Activated CD4-positive, alpha-beta T cell treated with anti-CD3 and anti-CD28 coated beads, Interleukin-2, amount 50 U/mL, for 4 hours (primary cell): ENCODE measurements around the gene CAPZB.
"Not testable (repeated sequence)": the region's sequence is repeated elsewhere in the genome, so short reads cannot be mapped to it uniquely, and the experiment has no call there.

ENCODE experiments used
- DNase-seq, 2 experiments: peaks; one replicate each; pipeline ENCODE4 v3.0.0-alpha.2; 2020

Gene CAPZB

DNA sequence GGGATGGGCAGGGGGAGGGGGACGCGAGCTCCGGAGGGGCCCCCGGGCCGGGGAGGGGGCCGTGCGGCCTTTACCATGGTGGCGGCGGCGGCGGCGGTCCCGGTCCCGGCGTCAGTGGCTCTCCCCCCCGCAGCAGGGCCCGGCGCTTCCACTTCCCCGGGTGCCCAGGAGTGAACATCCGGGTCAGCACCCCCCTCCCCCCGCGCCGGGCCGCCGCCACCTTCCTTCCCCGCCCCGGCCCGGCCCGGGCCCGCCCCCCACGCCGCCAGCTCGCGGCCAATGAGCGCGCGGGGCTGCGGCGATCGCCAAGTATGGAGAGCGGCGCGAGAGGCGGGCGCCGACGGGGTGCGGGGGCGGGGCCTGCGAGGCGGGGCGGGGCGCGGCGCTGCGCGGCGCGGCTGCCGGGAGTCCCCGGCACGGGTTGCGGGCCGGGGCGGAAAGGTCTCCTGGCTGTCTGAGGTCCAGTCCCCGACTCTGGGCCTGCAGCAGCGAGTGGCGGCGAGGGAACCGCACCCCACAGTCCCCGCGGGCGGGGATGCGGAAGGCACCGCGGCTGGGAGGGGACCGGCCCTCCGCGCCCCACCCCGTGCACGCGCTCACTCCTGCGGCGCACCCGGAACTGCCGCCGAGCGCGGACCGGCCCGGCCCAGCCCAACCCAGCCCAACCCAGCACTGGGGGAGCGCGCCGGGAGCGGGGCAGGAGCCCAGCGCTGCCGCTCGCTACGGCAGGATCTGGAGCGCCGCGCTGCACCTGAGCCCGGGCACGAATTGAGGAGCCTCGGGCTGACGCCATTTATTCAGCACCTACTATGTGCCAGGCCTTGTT is at the start of gene CAPZB:
Gene CAPZB, minus strand, starts transcription at position 178 of the 826 bp plus-strand sequence. Its CDS starts 101 bp downstream, at position 77.
- peak; percentile 91 to 94 for DNase-seq

DNA sequence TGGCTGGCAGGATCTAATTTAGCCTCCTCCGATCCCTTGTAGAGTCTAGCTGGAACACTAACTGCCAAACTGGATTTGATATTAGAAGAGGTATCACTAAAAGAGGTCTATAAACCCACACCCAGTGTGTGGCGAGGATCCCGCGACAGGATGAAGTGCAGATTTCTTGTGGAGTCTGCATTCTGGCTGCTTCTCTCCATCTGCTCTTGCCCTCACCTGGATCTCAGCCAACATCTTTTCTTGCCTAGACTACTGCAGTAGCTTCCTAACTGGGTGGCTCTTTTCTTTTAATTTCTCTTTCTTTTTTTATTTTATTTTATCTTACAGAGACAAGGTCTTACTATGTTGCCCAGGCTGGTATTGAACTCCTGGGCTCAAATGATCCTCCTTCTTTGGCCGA is 48.9 kb upstream of the CAPZB start:
- no peak for DNase-seq

DNA sequence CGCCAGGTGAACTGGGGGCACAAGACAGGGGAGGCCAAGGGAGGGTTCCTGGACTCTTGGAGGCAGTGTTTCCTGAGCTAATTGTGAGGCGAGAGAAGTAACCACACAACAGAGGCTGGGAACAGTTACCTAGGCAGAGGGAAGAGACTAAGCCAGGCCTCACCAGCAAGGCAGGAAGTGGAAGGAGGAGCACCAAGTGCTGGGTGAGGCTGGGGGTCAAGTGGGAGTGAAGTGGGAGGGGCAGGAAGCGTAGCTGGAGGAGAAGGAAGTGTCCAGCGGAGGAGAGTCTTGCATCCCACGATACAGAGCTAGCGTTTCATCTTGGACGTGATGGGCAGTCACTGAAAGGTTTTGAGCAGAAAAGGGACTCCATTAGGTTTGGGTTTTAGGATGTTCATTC is 48.3 kb upstream of the CAPZB start:
- no peak for DNase-seq

DNA sequence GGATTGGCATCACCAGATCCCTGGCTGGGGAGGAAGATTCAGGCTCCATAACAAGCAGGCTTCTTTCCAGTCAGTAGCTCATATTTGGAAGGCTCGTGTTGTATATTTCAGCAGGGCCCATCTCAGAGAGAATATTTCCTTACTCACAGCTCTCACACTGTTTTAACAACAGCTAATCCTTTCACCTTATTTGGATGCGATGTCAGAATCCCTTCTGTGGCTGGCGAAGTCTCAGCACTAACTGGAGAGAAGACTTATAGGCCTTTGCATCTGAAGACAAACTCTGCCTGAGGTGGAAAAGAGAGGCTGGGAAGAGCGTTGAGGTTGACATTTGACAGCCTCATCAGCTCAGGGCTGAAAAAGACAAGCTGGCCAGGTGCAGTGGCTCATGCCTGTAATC is 47.2 kb upstream of the CAPZB start:
- no peak for DNase-seq

DNA sequence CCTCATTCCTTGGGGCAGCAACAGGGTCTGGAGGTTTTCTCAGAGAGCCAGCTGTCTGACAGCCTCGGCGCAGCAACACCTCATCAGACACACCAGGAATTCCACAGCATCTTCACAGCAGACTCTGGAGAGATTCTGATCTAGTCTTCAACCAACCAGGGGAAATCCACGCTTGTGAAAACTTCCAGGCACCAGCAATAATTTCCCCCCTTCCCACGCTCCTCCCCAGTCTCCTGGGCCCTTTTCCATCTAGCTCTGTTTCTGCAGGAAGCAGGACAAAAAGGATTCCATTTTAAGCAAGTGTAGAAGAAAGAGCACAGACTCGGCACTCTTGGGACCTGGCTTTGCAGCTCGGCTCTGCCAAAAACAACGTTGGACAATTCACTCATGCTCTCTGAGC is 44.3 kb upstream of the CAPZB start:
- no peak for DNase-seq

DNA sequence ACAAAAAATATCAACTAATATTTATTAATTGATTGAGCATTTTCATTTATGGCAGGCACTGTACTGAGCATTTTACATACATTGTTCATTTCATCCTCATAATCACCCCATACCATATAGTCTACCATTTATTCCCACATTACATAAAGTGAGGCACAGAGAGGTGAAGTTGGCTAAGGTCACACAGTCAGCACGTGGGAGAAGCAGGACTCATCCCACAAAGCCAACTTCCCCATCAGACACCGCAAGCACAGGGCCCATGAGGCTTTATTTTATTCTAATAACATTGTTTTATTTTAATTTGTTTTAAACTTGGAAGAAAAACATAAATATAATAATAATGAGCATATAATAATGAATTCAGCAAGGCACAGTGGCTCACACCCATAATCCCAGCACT is 43.1 kb upstream of the CAPZB start:
- DNase-seq = no peak

DNA sequence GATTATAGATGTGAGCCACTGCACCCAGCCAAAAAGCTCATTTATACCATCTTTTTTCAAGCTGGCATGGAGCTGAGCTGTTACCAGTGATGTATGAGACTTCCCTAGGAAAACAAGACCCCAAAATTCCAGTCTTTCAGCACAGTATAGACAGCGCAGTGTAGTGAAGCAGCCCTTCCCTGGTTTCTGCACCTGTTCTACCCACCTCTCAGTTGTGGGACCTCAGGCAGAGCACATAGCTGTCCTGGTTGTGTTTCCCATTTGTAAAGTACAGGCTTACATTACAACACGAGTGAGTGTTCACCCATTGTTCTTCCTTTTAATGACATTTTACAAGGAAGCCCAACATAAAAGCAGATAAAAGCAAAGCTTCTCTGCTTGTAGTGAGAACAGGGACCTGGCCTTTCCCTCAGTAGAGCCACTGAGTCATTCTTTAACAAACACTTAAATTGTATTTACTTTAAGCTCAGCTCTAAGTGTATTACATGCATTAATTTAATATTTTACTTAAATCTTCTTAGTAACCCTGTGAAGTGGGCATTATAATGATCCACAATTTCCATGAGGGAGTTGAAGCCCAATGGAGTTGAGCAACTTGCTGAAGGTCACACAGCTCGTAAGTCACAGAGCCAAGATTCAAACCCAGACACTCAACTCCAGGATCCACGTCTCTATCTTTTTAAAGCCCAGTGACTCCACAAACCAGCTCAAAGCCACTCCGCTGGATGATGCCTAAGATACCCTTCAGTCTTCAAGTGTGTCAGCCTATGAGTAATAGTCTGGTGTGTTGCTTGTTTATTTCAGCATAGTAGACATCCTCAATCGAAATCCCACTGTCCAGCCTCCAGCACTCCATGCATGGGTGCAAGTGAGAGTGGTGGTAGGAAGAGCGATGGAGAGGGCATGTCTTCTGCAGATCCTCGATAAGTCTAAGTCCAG is 40.5 kb upstream of the CAPZB start:
- no peak for DNase-seq

DNA sequence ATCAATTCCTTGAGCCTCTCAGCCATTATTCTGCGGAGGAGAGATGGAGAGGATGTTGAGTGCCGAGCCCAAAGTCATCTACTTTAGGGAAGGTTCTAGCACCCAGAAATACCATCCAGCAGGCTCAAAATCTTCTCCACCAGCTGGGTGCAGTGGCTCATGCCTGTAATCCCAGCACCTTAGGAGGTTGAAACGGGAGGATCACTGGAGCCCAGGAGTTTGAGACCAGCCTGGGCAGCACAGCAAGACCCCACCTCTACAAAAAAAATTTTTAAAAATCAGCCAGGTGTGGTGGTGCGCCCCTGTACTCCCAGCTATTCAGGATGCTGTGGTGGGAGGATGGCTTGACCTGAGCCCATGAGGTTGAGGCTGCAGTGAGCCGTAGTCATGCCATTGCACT is 39.5 kb upstream of the CAPZB start:
- no peak for DNase-seq

DNA sequence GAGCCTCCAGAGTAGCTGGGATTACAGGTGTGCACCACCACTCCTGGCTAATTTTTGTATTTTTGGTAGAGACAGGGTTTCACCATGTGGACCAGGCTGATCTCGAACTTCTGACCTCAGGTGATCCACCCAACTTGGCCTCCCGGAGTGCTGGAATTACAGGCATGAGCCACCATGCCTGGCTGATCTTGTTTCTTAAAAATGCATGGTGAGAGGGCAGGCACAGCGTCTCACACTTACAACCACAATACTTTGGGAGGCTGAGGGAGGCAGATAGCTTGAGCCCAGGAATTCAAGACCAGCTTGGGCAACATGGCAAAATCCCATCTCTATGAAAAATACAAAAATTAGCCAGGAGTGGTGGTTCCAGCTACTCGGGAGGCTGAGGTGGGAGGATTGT is 37.2 kb upstream of the CAPZB start:
- not testable (repeated sequence) for DNase-seq

DNA sequence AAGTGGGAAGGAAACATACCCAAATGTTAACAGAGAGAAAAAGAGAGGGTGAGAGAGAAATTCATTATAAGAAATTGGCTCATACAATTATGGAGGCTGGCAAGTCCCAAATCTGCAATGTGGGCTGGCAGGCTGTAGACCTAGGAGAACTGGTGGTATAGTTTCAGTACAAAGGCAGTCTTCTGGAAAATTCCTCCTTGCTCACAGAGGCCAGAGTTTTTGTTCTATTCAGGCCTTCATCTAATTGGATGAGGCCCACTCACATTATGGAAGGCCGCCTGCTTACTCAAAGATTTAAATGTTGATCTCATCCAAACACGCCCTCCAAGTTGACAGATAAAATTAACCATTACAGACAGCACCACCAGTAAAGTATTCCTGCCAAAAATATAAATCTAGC is 36.1 kb upstream of the CAPZB start:
- no peak for DNase-seq

DNA sequence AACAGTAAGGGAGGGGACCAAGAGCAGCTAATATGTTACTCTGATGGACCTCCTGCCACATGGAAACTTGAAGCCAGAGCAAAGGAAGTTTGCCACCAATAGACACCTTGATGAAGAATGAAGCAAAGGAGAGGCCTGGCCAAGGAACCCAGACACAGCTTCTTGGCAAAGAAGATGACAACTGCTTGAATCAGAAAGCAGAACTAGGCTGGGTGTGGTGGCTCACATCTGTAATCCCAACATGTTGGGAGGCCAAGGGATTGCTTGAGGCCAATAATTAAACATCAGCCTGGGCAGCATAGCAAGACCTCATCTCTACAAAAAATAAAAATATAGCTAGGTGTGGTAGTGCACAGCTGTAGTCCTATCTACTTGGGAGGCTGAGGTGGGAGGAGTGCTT is 31.7 kb upstream of the CAPZB start:
- DNase-seq = no peak

DNA sequence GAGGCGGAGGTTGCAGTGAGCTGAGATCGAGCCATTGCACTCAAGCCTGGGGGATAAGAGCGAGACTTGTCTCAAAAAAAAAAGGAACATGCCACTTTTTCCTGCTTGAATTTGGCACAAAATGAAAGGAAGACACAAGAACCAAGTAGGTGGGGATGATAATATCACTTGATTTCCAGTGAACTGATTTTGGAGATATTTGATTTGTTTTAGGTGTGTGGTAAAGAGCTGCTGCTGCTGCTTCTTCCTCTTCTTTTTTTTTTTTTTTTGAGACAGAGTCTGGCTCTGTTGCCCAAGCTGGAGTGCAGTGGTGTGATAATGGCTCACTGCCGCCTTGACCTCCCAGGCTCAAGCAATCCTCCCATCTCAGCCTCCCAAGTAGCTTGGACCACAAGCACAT is 29.9 kb upstream of the CAPZB start:
- no peak for DNase-seq

DNA sequence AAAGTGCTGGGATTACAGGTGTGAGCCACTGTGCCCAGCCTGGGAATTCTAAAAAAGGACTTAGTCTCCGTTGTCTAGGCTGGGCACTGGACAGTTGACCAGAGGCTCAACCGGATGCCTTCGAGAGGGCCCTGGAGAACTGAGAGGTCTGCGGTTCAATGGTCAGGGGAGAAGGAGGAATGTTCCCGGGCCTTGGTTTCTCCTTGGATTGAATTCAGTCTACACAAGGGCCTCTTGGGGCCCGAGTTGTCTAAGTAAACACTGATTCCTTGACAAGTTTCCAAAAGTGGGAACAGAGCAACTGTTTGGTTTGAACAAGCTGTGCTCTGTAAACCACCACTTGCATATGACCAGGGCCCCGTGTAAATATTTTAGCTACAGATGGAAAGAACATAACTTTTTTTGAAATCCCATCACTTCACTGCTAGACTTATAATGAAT is 29.1 kb upstream of the CAPZB start:
- no peak for DNase-seq

DNA sequence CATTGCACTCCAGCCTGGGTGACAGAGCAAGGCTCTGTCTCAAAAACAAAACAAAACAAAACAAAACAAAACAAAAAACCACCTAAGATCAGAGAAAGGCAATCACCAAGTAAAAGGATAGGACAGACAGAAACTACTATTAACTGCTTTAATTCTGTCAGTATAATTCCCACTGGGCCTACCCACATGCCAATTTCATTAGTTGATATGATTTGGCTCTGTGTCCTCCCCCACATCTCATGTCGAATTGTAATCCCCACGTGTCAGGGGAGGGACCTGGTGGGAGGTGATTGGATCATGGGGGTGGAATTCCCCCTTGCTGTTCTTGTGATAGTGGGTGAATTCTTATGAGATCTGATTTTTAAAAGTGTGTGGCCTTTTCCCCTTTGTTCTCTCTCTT is 27.2 kb upstream of the CAPZB start:
- no peak for DNase-seq

DNA sequence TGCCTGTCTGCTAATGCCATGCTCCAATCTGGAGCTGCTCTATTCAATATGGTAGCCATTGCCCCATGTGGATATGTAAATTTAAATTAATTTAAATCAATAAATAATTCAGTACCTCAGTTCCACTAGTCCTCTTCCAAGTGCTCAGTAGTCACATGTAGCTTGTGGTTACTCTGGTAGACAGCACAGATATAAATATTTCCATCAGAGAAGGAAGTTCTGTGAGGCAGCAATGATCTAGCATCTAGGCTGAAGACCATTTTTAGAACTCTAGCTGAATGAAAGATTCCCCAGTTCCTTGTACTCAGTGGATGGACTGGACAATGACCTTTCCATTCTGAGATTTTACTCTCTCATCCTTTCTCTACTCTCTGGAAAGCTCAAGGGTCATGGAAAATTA is 25.8 kb upstream of the CAPZB start:
- no peak for DNase-seq

DNA sequence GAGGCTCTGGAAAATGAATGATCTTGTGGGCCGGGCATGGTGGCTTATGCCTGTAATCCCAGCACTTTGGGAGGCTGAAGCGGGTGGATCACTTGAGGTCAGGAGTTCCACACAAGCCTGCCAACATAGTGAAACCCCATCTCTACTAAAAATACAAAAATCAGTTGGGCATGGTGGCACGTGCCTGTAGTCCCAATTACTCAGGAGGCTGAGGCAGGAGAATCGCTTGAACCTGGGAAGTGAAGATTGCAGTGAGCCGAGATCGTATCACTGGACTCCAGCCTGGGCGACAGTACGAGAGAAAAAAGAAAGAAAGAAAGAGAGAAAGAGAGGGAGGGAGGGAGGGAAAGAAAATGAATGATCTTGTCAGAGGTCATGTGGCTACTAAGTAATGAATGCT is 24.3 kb upstream of the CAPZB start:
- DNase-seq = not testable (repeated sequence)

DNA sequence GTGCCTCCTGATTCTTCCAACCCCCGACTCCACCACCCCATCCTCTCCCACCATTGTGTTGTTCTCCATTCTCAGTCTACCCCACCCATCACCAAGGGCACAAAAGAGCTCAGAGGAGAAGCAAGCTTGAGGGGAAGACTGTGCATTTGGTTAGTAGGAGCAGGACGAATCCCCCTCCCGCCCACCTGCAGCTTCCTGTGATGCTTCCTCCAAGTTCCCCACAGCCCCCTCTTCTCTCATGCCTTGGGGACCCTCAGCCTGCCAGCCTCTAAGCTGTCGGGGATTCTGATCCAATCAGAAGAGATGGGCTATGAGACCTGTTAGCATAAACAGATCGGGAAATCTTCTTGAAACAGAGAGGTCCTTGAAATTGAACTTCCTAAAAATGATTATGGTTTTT is 22.2 kb upstream of the CAPZB start:
- no peak for DNase-seq

DNA sequence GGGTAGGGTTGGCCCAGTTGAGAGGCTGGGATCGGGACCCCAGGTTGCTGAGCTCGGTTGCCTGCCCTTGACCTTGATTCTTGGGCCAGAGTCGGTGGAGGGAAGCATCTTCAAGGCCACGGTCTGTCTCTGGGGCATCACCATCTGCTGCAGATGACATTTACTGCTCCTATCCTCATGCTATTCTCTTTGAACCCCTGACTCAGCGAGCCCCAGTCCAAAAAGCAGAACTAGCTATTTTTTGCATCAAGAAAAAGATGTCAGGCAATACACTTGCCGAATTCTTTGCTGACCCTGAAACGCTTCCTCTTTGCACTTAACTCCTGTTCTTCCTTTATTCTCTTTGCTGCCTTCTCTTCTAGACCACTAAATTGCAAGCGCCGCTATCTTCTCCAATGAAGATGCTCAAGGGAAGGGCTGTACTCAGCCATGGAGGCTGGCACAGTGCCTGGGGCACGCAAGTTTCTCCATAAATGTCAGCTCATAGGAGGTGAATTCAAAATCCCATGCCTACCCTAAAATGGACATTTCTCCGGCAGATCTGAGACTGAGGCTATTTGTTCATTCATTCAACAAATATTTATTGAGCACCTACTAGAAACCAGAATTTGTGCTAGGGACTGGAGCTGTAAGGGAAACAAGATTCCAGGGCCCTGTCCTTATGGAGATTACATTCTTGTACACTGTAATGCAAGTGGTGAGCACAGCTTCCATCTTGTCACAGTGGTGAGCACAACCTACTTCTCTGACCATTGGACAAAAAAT is 20.5 kb upstream of the CAPZB start:
- DNase-seq = no peak

DNA sequence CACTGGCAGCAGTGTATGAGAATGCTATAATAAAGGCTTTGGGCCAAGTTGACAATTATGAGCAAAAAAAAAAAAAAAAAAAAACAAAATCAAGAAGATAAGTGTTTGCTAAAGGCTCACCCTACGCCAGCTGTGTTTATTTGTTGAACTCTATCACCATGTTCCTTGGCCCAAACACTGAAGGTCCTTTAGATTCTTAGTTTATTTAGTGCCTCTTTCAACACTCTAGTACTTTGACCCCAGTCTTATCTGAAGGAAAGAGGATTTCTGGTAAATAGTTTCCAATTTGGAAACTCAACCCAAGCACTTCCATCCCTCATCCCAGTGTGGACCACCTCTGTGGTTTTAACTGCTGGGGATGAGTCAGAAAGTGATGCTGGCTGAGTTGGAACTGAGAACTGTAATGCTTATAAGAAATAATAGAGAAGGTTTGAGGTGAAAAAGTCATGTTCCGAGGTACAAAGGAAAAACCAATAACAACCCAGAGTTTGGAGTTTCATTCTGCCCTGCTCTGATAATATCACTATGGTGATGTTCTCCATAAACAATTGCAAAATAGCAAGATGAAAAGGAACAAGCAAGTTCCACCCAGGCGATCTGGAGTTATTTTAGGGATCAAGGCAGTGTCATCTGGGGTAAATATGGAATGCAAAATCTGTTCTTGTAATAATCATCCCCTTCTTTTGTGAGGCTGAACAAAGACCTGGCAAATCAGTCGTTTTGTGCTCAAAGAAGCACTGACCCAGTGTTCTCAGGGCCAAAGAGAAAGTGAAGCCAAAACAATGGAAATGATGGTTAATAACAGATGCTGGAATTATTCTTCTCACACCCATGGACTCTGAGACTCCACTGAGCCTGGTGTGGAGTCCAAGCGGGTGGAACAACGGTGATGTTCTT is 19.7 kb upstream of the CAPZB start:
- no peak for DNase-seq

DNA sequence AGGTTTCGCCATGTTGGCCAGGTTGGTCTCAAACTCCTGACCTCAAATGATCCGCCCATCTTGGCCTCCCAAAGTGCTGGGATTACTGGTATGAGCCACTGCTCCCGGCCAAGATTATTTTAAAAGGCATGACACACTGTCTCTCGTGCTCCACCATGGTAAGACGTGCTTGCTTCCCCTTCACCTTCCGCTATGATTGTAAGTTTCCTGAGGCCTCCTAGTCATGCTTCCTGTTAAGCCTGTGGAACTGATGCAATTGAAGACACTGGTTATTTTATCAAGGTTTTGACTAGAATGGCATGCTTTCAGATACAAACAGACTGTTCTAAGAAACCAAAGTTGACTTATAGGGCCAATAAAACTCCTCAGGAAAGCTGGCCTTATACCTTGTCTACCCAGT is 16.9 kb upstream of the CAPZB start:
- DNase-seq = not testable (repeated sequence)

DNA sequence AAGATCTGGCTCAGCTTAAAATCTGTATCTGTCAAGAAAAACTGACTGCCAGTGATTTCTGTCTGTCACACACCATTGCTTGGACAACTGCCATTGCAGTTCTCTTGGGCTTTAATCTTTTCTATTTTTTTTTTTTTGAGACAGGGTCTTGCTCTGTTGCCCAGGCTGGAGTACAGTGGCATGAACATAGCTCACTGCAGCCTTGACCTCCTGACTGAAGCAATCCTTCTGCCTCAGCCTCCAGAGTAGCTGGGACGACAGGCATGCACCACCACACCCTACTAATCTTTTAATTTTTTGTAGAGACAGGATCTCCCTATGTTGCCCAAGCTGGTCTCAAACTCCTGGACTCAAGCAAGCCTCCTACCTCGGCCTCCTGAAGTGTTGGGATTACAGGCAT is 14.5 kb upstream of the CAPZB start:
- DNase-seq = not testable (repeated sequence)

DNA sequence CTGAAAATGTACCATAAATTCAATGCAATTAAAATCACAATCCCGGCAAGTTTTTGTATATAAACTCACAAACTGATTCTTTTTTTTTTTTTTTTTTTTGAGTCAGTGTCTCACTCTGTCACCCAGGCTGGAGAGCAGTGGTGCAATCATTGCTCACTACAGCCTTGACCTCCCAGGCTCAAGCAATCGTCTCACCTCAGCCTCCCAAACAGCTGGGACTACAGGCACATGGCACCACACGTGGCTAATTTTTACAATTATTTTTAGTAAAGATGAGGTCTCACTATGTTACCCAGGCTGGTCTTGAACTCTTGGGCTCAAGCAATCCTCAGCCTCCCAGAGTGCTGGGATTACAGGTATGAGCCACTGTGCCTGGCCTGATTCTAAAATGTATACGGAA is 12.1 kb upstream of the CAPZB start:
- DNase-seq = not testable (repeated sequence)
